Neuronal stem cell (in vitro differentiated cells): ENCODE measurements around the gene JAK1.

Experiments used
- DNase-seq: peaks from one replicate; pipeline ENCODE4 v3.0.0-alpha.2; 2013; ENCODE audit warnings: low spot score
- H2AFZ ChIP-seq: one replicate; pipeline ENCODE4 v1.6.1; 2013; ENCODE audit warnings: mild to moderate bottlenecking, low read length, inconsistent platforms
- H2AK5ac ChIP-seq: 2 replicates; pipeline ENCODE4 v1.6.1; 2013; ENCODE audit warnings: low read depth, mild to moderate bottlenecking, inconsistent platforms, low read length, moderate library complexity, mixed read lengths
- H2BK120ac ChIP-seq: 2 replicates; pipeline ENCODE4 v1.6.1; 2013; ENCODE audit warnings: low read depth, mild to moderate bottlenecking, inconsistent platforms, low read length, moderate library complexity, mixed read lengths
- H2BK12ac ChIP-seq: one replicate; pipeline ENCODE4 v1.6.1; 2013; ENCODE audit warnings: low read length, inconsistent platforms
- H2BK15ac ChIP-seq: 2 replicates; pipeline ENCODE4 v1.6.1; 2013; ENCODE audit warnings: mild to moderate bottlenecking, low read length, inconsistent platforms, mixed read lengths
- H2BK5ac ChIP-seq: one replicate; pipeline ENCODE4 v1.6.1; 2013; ENCODE audit warnings: inconsistent platforms, mild to moderate bottlenecking, low read length, moderate library complexity
- H3K14ac ChIP-seq: one replicate; pipeline ENCODE4 v1.6.1; 2013; ENCODE audit warnings: low read length, inconsistent platforms
- H3K18ac ChIP-seq: 2 replicates; pipeline ENCODE4 v1.6.1; 2013; ENCODE audit warnings: low read length, inconsistent platforms
- H3K23ac ChIP-seq: 2 replicates; pipeline ENCODE4 v1.6.1; 2013; ENCODE audit warnings: low read depth, mild to moderate bottlenecking, mixed read lengths, low read length, inconsistent platforms; ENCODE audit not compliant: poor library complexity
- H3K27ac ChIP-seq: replicated peaks from 3 replicates; pipeline ENCODE4 v1.5.1; 2013; ENCODE audit warnings: low read length, inconsistent platforms
- H3K27me3 ChIP-seq, 3 experiments: 2 replicates each; pipeline ENCODE4 v1.6.1; 2013; ENCODE audit warnings: low read length in 3 of 3, mild to moderate bottlenecking in 2 of 3, inconsistent platforms in 1 of 3, low read depth in 1 of 3, mixed read lengths in 1 of 3, moderate library complexity in 1 of 3; ENCODE audit not compliant: control insufficient read depth in 3 of 3, insufficient read depth in 3 of 3
- H3K36me3 ChIP-seq, 2 donors: replicated peaks in 1 of 2; 2 replicates each; pipeline ENCODE4 v1.6.1; 2013; ENCODE audit warnings: low read length in 2 of 2; ENCODE audit not compliant: control insufficient read depth in 2 of 2, insufficient read depth in 2 of 2
- H3K4ac ChIP-seq: 2 replicates; pipeline ENCODE4 v1.6.1; 2013; ENCODE audit warnings: inconsistent platforms, mild to moderate bottlenecking, low read length, moderate library complexity
- H3K4me1 ChIP-seq, 2 donors: 1 replicate in 1 of 2; 2 replicates in 1 of 2; pipeline ENCODE4 v1.6.1; 2013; ENCODE audit warnings: low read length in 2 of 2, low read depth in 1 of 2; ENCODE audit not compliant: control insufficient read depth in 2 of 2, insufficient read depth in 1 of 2
- H3K4me2 ChIP-seq: one replicate; pipeline ENCODE4 v1.6.1; 2013; ENCODE audit warnings: mild to moderate bottlenecking, low read length, inconsistent platforms; ENCODE audit not compliant: insufficient read depth, poor library complexity, severe bottlenecking
- H3K4me3 ChIP-seq, 2 donors: 2 replicates each; pipeline ENCODE4 v1.5.1; 2013; ENCODE audit warnings: low read length in 2 of 2, mild to moderate bottlenecking in 2 of 2, inconsistent platforms in 1 of 2, moderate library complexity in 1 of 2
- H3K79me1 ChIP-seq: one replicate; pipeline ENCODE4 v1.6.1; 2013; ENCODE audit warnings: low read depth, mild to moderate bottlenecking, inconsistent platforms, low read length, moderate library complexity
- H3K9ac ChIP-seq: one replicate; pipeline ENCODE4 v1.6.1; 2013; ENCODE audit warnings: mild to moderate bottlenecking, low read depth, low read length, inconsistent platforms; ENCODE audit not compliant: poor library complexity
- H3K9me3 ChIP-seq, 2 donors: replicated peaks in 1 of 2; 2 replicates each; pipeline versions ENCODE3 to v1.6.1; 2013; ENCODE audit warnings: low read length in 2 of 2, mild to moderate bottlenecking in 2 of 2, inconsistent platforms in 1 of 2, low read depth in 1 of 2, mixed read lengths in 1 of 2, moderate library complexity in 1 of 2; ENCODE audit not compliant: control insufficient read depth in 2 of 2, insufficient read depth in 1 of 2
- H4K8ac ChIP-seq: one replicate; pipeline ENCODE4 v1.6.1; 2013; ENCODE audit warnings: low read depth, mild to moderate bottlenecking, inconsistent platforms, low read length, moderate library complexity
- H4K91ac ChIP-seq: one replicate; pipeline ENCODE4 v1.6.1; 2013; ENCODE audit warnings: low read length, low read depth, mild to moderate bottlenecking, inconsistent platforms; ENCODE audit not compliant: poor library complexity
- WGBS, 2 donors: extraction: QIAGEN DNeasy Blood & Tissue Kit; methylation state at CpG; one replicate each; pipeline ENCODE4 v1.1.7; 2013; ENCODE audit warnings: missing lambda C conversion rate in 2 of 2, mixed read lengths in 1 of 2; ENCODE audit not compliant: insufficient read length in 2 of 2, insufficient replicate concordance in 1 of 2; ENCODE audit errors: extremely low coverage in 2 of 2; 5-methylcytosine and 5-hydroxymethylcytosine counted together

The JAK1 gene

DNA sequence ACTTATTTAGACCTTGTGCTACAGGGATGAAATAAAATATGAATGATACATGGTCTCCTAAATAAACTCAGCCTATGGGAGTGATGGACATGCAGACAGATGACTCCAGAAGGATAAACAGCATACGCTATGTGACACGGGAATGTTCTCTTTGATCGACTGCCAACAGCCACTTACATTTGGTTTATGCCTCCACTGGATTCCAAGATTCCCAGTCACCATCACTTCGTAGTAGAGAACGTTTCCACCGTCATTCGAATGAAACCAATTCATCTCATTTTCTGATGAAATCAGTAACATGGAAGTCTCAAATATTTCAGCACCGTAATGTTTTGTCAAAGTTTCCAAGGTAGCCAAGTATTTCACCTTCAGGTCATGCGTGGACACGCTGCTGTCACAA is 99.7 kb downstream of the JAK1 start:
- H3K9ac ChIP-seq, result no peak overlapping the region
- H3K4me3 ChIP-seq, result no peak overlapping the region
- H2BK12ac ChIP-seq, result no peak overlapping the region
- H2AK5ac ChIP-seq, result no peak overlapping the region
- H2BK15ac ChIP-seq, result no peak overlapping the region
- H3K18ac ChIP-seq, result no peak overlapping the region
- H3K23ac ChIP-seq, result no peak overlapping the region
- no peaks in the 10 kb centered on the region for H3K27me3 ChIP-seq
- H3K79me1 ChIP-seq, result no peaks in the 10 kb centered on the region
- no peak overlapping the region for H3K4ac ChIP-seq
- no peak overlapping the region for H4K8ac ChIP-seq
- no peak for DNase-seq
- no peak overlapping the region for H2AFZ ChIP-seq
- H4K91ac ChIP-seq, result no peak overlapping the region
- H3K27ac ChIP-seq, result no peak overlapping the region
- no peak overlapping the region for H2BK120ac ChIP-seq
- peaks cover 0 to 52% of the 10 kb centered on the region in 2 donors for H3K36me3 ChIP-seq
- H3K9me3 ChIP-seq, result no peaks in the 10 kb centered on the region
- no peaks in the 10 kb centered on the region for H3K4me1 ChIP-seq
- H3K14ac ChIP-seq, result no peak overlapping the region
- WGBS, 2 donors, result no CpG with 5 or more reads among the region's 10 CpGs
- H2BK5ac ChIP-seq, result no peak overlapping the region
- no peak overlapping the region for H3K4me2 ChIP-seq

DNA sequence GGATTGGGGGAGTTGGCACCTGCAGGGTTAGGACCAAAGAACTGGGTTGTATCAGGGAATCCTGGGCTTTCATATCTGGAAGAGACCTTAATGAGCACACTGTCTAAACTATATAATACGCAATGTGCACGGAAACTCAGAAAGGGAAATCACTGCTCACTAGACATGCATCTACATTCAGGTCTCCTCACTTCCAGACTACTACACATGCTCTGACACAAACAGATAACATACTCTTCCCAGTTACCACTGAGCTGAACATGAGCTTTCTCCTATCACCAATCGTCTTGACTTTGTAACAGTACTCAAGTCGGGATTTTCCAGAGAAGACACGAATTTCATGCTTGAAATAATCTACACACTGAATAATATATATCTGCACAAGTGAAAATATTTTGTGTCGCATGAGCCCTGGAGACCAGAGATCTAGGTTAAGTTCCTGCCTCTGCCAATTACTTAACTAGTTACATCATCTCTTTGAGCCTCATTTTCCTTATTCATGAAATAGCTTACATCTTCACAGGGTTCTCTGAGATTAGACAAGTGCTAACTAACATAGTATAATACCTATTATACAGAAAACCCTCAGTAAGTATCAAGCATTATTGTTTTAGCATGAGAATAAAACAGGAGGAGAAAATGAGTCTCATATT is 101.1 kb downstream of the JAK1 start:
- H2AK5ac ChIP-seq, result no peak overlapping the region
- DNase-seq, result no peak
- H3K4me1 ChIP-seq, result no peaks in the 10 kb centered on the region
- H3K27ac ChIP-seq, result no peak overlapping the region
- H2BK15ac ChIP-seq, result no peak overlapping the region
- H3K9ac ChIP-seq, result no peak overlapping the region
- no peak overlapping the region for H2BK120ac ChIP-seq
- WGBS, 2 donors, result no CpG with 5 or more reads among the region's 6 CpGs
- no peak overlapping the region for H3K4me2 ChIP-seq
- H3K18ac ChIP-seq, result no peak overlapping the region
- no peak overlapping the region for H3K23ac ChIP-seq
- no peaks in the 10 kb centered on the region for H3K27me3 ChIP-seq
- H2AFZ ChIP-seq, result no peak overlapping the region
- H3K4ac ChIP-seq, result no peak overlapping the region
- no peak overlapping the region for H4K91ac ChIP-seq
- H4K8ac ChIP-seq, result no peak overlapping the region
- no peaks in the 10 kb centered on the region for H3K79me1 ChIP-seq
- no peak overlapping the region for H3K14ac ChIP-seq
- no peaks in the 10 kb centered on the region for H3K9me3 ChIP-seq
- peaks cover 0 to 40% of the 10 kb centered on the region in 2 donors for H3K36me3 ChIP-seq
- no peak overlapping the region for H3K4me3 ChIP-seq
- H2BK12ac ChIP-seq, result no peak overlapping the region
- no peak overlapping the region for H2BK5ac ChIP-seq

DNA sequence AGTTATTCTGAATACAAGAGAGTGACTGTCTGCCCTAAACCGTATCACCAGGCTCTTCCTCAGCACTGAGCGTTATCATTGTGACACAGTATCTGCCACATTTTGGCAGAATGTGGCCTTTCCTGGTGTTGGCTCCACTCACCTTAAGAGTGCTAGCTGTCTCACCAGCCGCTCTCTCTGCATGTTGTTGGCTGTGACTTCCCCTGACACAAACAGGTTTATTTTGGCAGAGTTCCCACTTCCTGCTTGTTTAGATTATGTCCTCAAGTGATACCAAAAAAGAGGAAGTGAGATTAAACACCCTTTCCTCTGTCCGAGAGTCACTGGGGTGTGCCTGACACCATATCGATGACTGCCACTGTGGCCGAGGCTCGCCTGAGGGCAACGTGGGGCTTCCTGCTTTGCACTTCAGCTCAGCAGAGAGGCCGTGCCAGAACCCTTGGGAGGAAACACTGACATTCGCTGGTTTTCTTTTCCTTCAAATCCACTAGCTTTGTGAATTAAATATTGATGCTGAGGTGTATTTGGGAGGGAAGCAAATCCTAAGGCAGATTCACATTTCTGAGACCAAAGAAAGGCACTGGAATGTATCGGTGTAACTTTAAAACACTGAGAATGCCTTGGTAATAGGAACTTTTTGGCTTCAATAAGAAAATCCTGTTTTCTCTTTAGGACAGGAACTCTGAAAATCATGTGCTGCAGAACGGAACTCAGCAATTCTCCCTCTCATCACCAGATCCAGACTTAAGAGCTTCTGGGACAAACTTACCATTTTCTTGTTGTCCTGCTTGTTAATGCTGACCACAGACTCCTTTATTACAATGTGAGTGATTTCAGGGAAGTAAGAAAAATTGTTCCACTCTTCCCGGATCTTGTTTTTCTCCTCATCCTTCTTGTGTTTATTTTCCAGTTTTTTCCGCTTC is 102.1 kb downstream of the JAK1 start:
- H2BK15ac ChIP-seq, result no peak overlapping the region
- no peak overlapping the region for H4K91ac ChIP-seq
- no peak overlapping the region for H2BK12ac ChIP-seq
- no peak overlapping the region for H3K9ac ChIP-seq
- H2AFZ ChIP-seq, result no peak overlapping the region
- H3K79me1 ChIP-seq, result no peaks in the 10 kb centered on the region
- H3K27ac ChIP-seq, result no peak overlapping the region
- peaks cover 0 to 40% of the 10 kb centered on the region in 2 donors for H3K36me3 ChIP-seq
- no peak overlapping the region for H3K23ac ChIP-seq
- WGBS, 2 donors, result no CpG with 5 or more reads among the region's 14 CpGs
- no peak overlapping the region for H3K14ac ChIP-seq
- no peaks in the 10 kb centered on the region for H3K27me3 ChIP-seq
- no peak overlapping the region for H2AK5ac ChIP-seq
- no peak overlapping the region for H3K4me3 ChIP-seq
- H3K4me1 ChIP-seq, result no peaks in the 10 kb centered on the region
- no peaks in the 10 kb centered on the region for H3K9me3 ChIP-seq
- H2BK120ac ChIP-seq, result no peak overlapping the region
- no peak for DNase-seq
- H4K8ac ChIP-seq, result no peak overlapping the region
- no peak overlapping the region for H3K4me2 ChIP-seq
- H3K18ac ChIP-seq, result no peak overlapping the region
- H2BK5ac ChIP-seq, result no peak overlapping the region
- H3K4ac ChIP-seq, result no peak overlapping the region

DNA sequence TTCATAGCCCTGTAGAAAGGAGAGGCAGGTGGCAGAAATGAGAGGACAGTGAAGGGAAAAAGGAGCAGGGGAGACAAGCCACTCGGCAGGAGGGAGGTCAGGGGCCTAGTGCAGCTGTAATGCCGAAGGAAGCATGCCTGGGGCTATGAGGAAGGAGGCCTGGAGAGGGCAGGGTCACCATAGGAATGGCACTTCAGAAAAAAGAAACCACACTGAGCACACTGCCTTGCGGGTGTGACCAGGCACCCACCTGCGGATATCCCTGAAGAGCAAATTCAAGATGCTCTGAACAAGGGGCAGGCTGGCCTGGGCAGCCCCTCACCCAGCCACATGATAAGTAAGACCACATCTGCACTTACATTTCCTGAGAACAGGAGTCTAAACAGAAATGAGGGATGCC is 104.7 kb downstream of the JAK1 start:
- Histone ChIP-seq H2AFZ (no peak overlapping the region), H3K23ac (no peak overlapping the region), H3K18ac (no peak overlapping the region), H3K27ac (no peak overlapping the region), H4K8ac (no peak overlapping the region), H3K9me3 (no peaks in the 10 kb centered on the region), H3K79me1 (no peaks in the 10 kb centered on the region), H2BK120ac (no peak overlapping the region), H3K4ac (no peak overlapping the region), H3K9ac (no peak overlapping the region), H2BK15ac (no peak overlapping the region), H3K4me2 (no peak overlapping the region), H3K4me3 (no peak overlapping the region), H3K14ac (no peak overlapping the region), H2BK12ac (no peak overlapping the region), H3K36me3 (peaks cover 0 to 47% of the 10 kb centered on the region in 2 donors), H3K4me1 (no peaks in the 10 kb centered on the region), H3K27me3 (no peaks in the 10 kb centered on the region), H2BK5ac (no peak overlapping the region), H4K91ac (no peak overlapping the region), H2AK5ac (no peak overlapping the region)
- WGBS, 2 donors, result no CpG with 5 or more reads among the region's 4 CpGs
- peak; percentile 26 for DNase-seq
